IMR-90 (cell line): ENCODE data around the gene PRDM15.

Source experiments
- BHLHE40 ChIP-seq: fragments of 150-350 bp; IDR thresholded peaks from 2 replicates; pipeline ENCODE4 v1.6.1; 2016; ENCODE audit warnings: mild to moderate bottlenecking, low read depth, low read length
- CEBPB ChIP-seq: IDR thresholded peaks from 2 replicates; pipeline ENCODE4 v1.6.1; 2012; ENCODE audit warnings: low read depth, low read length, improper control_type of control experiment
- CHD1 ChIP-seq: IDR thresholded peaks from 2 replicates; pipeline ENCODE4 v1.6.1; 2012; ENCODE audit warnings: low read depth, low read length, improper control_type of control experiment
- MAFK ChIP-seq: IDR thresholded peaks from 2 replicates; pipeline ENCODE4 v1.6.1; 2012; ENCODE audit warnings: low read depth, low read length, improper control_type of control experiment
- MAZ ChIP-seq: IDR thresholded peaks from 2 replicates; pipeline ENCODE4 v1.6.1; 2012; ENCODE audit warnings: low read depth, mild to moderate bottlenecking, low read length, improper control_type of control experiment, moderate library complexity, borderline replicate concordance
- MXI1 ChIP-seq: IDR thresholded peaks from 2 replicates; pipeline ENCODE4 v1.6.1; 2012; ENCODE audit warnings: low read depth, mild to moderate bottlenecking, low read length, moderate library complexity, borderline replicate concordance
- POLR2A ChIP-seq: IDR thresholded peaks from 2 replicates; pipeline ENCODE4 v1.6.1; 2012; ENCODE audit warnings: mild to moderate bottlenecking, low read depth, low read length
- RAD21 ChIP-seq: IDR thresholded peaks from 2 replicates; pipeline ENCODE4 v1.6.1; 2012; ENCODE audit warnings: low read length, improper control_type of control experiment
- RCOR1 ChIP-seq: IDR thresholded peaks from 2 replicates; pipeline ENCODE4 v1.6.1; 2012; ENCODE audit warnings: mild to moderate bottlenecking, low read length, improper control_type of control experiment; ENCODE audit not compliant: insufficient replicate concordance
- RFX5 ChIP-seq: IDR thresholded peaks from 2 replicates; pipeline ENCODE4 v1.8.0; 2012; ENCODE audit warnings: low read depth, mild to moderate bottlenecking, low read length, moderate library complexity
- TF ChIP-seq, protein P1 (sequence below): conservative IDR thresholded peaks from 2 replicates; pipeline ENCODE4 v1.5.1; 2012; ENCODE audit warnings: mild to moderate bottlenecking, low read depth, low read length, improper control_type of control experiment
- TF ChIP-seq, protein P2 (sequence below): fragments of 150-350 bp; IDR thresholded peaks from 2 replicates; pipeline ENCODE4 v1.6.1; 2016; ENCODE audit warnings: low read depth, mild to moderate bottlenecking, low read length, moderate library complexity, borderline replicate concordance
- TF ChIP-seq, protein P3 (sequence below): fragments of 150-350 bp; IDR thresholded peaks from 2 replicates; pipeline ENCODE4 v1.6.1; 2017; ENCODE audit warnings: mild to moderate bottlenecking, antibody characterized with exemption, low read length, low read depth

DNA sequence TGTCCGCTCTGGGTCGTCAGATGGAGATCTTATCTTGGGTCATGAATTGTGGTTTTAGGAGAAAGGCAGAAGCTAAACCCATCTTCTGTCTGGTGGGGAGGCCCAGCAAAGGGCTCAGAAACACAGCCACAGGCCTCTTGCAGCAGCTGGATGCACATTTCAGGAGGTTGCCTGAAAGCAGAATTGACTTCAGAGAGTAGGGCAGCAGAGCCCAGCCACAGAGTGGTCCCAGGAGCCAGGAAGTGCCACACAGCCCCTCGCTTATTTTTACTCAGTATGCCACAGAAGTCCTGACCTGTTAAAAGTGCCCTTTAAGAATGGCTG lies 104.0 kb downstream of the PRDM15 start:
- TF ChIP-seq, protein P1, sequence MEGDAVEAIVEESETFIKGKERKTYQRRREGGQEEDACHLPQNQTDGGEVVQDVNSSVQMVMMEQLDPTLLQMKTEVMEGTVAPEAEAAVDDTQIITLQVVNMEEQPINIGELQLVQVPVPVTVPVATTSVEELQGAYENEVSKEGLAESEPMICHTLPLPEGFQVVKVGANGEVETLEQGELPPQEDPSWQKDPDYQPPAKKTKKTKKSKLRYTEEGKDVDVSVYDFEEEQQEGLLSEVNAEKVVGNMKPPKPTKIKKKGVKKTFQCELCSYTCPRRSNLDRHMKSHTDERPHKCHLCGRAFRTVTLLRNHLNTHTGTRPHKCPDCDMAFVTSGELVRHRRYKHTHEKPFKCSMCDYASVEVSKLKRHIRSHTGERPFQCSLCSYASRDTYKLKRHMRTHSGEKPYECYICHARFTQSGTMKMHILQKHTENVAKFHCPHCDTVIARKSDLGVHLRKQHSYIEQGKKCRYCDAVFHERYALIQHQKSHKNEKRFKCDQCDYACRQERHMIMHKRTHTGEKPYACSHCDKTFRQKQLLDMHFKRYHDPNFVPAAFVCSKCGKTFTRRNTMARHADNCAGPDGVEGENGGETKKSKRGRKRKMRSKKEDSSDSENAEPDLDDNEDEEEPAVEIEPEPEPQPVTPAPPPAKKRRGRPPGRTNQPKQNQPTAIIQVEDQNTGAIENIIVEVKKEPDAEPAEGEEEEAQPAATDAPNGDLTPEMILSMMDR = no peak
- TF ChIP-seq RCOR1 (no peak), MAFK (no peak), POLR2A (no peak), MXI1 (no peak), RAD21 (no peak), CEBPB (no peak), CHD1 (no peak), BHLHE40 (no peak), MAZ (no peak), RFX5 (no peak)
- TF ChIP-seq, protein P2, sequence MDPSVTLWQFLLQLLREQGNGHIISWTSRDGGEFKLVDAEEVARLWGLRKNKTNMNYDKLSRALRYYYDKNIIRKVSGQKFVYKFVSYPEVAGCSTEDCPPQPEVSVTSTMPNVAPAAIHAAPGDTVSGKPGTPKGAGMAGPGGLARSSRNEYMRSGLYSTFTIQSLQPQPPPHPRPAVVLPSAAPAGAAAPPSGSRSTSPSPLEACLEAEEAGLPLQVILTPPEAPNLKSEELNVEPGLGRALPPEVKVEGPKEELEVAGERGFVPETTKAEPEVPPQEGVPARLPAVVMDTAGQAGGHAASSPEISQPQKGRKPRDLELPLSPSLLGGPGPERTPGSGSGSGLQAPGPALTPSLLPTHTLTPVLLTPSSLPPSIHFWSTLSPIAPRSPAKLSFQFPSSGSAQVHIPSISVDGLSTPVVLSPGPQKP = no peak
- TF ChIP-seq, protein P3, sequence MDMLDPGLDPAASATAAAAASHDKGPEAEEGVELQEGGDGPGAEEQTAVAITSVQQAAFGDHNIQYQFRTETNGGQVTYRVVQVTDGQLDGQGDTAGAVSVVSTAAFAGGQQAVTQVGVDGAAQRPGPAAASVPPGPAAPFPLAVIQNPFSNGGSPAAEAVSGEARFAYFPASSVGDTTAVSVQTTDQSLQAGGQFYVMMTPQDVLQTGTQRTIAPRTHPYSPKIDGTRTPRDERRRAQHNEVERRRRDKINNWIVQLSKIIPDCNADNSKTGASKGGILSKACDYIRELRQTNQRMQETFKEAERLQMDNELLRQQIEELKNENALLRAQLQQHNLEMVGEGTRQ = no peak
